ENCODE data around the gene PASK.

Gene PASK

GRCh38 chr2:241179899-241180298 is 30.6 kb upstream of the PASK start:
- no peak for DNase-seq

GRCh38 chr2:241178961-241179360 is 29.7 kb upstream of the PASK start:
- no peak for DNase-seq

- DNase-seq, result no peak
Measured at GRCh38 chr2:241177526-241178334, 28.5 kb upstream of the PASK start.

- no peak for DNase-seq
Measured at GRCh38 chr2:241173557-241173956, 24.3 kb upstream of the PASK start.

GRCh38 chr2:241168366-241168765 is 19.1 kb upstream of the PASK start:
- no peak for DNase-seq

GRCh38 chr2:241163601-241164118 is 14.4 kb upstream of the PASK start:
- no peak for DNase-seq

GRCh38 chr2:241161646-241162281 is 12.5 kb upstream of the PASK start:
- no peak for DNase-seq

- no peak for DNase-seq
Measured at GRCh38 chr2:241160318-241160717, 11.0 kb upstream of the PASK start.

GRCh38 chr2:241159116-241159515 is 9.8 kb upstream of the PASK start:
- DNase-seq, result no peak

GRCh38 chr2:241158546-241158900 is 9.3 kb upstream of the PASK start:
- no peak for DNase-seq

GRCh38 chr2:241157841-241158545 is 8.7 kb upstream of the PASK start:
- no peak for DNase-seq

- peak in 1 of 2 donors; percentile 22 for DNase-seq
Measured at GRCh38 chr2:241156971-241157441, 7.7 kb upstream of the PASK start.

- no peak for DNase-seq
Measured at GRCh38 chr2:241155936-241156335, 6.7 kb upstream of the PASK start.

GRCh38 chr2:241154915-241155314 is 5.6 kb upstream of the PASK start:
- DNase-seq, result no peak

- DNase-seq, result no peak
Measured at GRCh38 chr2:241153616-241154015, 4.3 kb upstream of the PASK start.

GRCh38 chr2:241151934-241152660 is 2.8 kb upstream of the PASK start:
- DNase-seq, result no peak

- DNase-seq, result no peak
Measured at GRCh38 chr2:241150660-241151530, 1.6 kb upstream of the PASK start.

- DNase-seq, result peak; percentile 84 to 88
Measured at GRCh38 chr2:241149925-241150659, 820 bp upstream of the PASK start, which contains the start of gene PPP1R7. Gene PPP1R7, plus strand, starts transcription at chr2:241150467. Its CDS starts 29 bp downstream, at chr2:241150496.

- no peak for DNase-seq
Measured at GRCh38 chr2:241149675-241149924, 328 bp upstream of the PASK start.

GRCh38 chr2:241148239-241148638 is 1.0 kb downstream of the PASK start:
- no peak for DNase-seq

- DNase-seq, result no peak
Measured at GRCh38 chr2:241147336-241147735, 1.9 kb downstream of the PASK start.

Measured in bone marrow (tissue), 2 donors.